Measurements from ENCODE around the gene ROR2.

ROR2 gene

DNA sequence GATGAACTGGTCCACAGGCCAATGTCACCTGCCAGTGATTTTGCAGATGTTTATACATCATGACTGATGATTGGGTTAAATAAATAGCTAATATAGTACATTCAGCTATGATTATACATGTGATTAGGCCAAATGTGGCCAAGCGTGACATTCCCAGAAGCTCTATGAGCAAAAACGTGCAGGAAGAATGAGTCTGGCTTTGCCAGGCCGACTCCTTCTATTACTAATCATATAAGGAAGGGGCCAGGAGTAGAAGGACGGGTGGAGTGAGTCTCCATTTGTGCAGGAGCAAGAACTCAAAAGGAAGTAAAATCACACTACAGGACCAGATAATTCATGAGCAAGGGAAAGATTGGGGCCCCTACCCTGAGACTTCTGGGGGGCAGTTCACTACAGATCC is 178.2 kb downstream of the ROR2 start:
- DNase-seq (ENCODE audit: low read depth) = no peak

GRCh38 chr9:91771027-91771426 is 179.0 kb downstream of the ROR2 start:
- DNase-seq (ENCODE audit: low read depth) = peak; percentile 66

DNA sequence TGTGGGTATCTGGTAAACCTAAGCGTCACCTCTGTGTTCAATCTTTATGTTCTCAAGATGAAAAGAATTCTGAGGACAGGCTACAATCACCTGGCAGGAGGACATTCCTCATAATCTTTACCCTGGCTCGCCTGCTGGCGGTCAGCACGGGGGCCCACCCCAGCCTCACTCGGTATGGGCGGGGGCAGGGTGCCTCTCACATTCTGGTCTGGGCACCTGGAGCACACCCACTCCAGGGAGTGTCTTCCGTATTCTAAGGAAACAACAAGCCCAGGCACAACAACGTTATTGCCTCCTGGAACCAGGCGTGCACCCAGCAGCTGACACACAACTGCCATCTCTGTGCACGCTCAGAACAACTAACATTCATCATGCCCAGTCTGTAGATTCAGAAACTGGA is 179.8 kb downstream of the ROR2 start:
- DNase-seq (ENCODE audit: low read depth) = no peak

- no peak for DNase-seq (ENCODE audit: low read depth)
These were observed 180.8 kb downstream of the ROR2 start for GRCh38 chr9:91768977-91769916.

DNA sequence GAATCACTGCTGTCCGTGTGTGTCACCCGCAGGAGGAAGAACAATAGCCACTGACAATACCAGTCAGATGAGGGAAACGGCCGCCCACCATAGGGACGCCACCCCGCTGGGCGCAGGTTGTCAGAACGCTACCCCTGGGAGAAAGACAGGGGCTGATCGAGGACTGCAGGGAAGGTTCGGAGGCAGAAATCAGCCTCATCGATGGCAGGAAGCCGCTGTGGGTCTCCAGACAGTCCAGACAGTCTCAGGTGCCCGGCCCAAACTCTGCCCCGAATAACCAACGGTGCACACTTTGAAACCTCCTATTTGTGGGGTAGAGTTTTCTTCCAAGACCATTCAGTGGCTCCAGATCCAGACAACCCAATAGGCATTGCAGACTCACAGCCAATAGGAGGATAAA is 181.5 kb downstream of the ROR2 start:
- no peak for DNase-seq (ENCODE audit: low read depth)

- DNase-seq (ENCODE audit: low read depth) = no peak
These were observed 183.5 kb downstream of the ROR2 start for GRCh38 chr9:91766315-91767069.

DNA sequence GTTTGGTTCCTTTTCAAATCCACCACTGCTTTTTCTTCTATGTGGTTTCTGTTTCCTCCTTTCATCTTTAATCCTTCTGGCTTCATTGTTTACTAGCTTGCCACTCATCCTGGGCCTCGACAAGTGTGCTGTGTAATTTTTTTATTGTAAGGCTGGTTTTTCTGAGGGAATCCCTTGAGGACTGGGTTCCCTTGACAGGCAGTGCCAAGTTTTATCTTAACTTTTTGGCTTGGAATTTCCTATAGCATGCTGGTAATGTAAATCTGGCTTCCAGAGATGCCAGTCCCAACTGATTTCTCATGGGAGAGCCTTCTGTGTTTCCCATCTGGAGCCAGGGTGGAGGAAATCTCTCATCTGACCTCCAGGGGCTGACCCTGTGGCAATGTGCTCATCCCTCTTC is 184.7 kb downstream of the ROR2 start:
- no peak for DNase-seq (ENCODE audit: low read depth)

DNA sequence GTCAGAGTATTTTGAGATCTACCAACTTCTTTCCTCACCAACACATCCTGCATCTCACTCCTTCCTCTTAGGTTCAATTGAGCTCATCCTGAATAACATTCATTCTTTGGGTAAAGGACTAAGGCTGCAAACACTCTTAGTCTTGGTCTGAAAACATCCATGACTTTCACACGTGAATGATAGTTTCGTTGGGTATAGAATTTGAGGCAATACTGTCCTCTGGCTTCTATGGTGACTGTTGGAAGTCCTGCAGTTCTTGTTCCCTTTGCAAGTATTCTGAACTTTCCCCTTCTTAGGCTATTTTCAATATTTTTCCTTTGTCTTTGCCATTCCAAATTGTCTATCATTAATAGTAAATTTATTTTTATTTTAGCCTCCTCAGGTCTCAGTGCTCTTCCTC is 185.4 kb downstream of the ROR2 start:
- DNase-seq (ENCODE audit: low read depth) = no peak

DNA sequence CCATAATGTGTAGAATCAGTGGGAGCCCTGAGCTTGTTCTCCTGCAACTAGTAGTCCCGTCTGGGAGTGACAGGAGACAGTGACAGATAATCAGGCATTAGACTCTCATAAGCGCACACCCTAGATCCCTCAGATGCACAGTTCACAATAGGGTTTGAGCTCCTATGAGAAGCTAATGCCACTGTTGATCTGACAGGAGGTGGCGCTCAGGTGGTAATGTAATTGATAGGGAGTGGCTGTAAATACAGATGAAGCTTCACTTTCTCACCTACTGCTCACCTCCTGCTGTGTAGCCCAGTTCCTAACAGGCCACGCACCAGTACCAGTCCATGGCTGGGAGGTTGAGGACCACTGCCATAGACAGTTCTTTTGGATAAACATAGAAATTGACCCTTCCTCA is 188.7 kb downstream of the ROR2 start:
- no peak for DNase-seq (ENCODE audit: low read depth)

DNA sequence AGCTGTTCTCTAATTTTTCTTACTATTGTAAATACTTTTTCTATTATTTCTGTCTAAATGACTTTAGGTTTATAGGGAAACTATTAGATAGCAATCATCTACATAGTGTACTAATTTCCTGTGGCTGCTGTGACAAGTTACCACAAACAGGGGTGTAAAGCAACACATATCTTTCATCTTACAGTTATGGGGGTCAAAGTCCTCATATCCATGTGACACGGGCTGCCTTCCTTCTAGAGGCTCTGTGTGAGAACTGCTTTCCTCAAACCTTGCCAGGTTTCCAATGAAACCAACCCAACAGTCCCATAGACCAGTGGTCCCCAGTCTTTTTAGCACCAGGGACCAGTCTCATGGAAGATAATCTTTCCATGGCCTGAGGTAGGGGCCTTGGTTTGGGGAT is 189.1 kb downstream of the ROR2 start:
- no peak for DNase-seq (ENCODE audit: low read depth)

GRCh38 chr9:91758491-91758981 is 191.5 kb downstream of the ROR2 start:
- DNase-seq (ENCODE audit: low read depth) = peak; percentile 54

DNA sequence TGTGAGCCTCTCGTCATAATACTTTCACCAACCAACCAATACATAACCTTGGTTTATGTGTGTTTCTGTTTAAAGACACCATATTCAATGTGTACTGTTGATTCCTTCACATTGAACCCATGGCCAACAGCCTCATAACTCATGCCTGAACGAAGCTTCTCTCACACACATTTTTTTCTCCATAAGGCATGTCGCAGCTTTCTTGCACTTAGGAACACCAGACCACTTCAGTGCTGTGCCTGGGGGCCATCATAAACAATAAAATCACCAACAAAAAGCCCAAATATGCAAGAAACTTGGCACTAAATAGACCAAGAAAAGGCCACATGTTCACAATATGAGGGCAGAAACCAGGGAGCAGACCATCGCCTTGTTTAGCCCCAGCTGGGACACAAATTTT is 192.2 kb downstream of the ROR2 start:
- no peak for DNase-seq (ENCODE audit: low read depth)

GRCh38 chr9:91756510-91756780 is 193.6 kb downstream of the ROR2 start:
- DNase-seq (ENCODE audit: low read depth) = no peak

DNA sequence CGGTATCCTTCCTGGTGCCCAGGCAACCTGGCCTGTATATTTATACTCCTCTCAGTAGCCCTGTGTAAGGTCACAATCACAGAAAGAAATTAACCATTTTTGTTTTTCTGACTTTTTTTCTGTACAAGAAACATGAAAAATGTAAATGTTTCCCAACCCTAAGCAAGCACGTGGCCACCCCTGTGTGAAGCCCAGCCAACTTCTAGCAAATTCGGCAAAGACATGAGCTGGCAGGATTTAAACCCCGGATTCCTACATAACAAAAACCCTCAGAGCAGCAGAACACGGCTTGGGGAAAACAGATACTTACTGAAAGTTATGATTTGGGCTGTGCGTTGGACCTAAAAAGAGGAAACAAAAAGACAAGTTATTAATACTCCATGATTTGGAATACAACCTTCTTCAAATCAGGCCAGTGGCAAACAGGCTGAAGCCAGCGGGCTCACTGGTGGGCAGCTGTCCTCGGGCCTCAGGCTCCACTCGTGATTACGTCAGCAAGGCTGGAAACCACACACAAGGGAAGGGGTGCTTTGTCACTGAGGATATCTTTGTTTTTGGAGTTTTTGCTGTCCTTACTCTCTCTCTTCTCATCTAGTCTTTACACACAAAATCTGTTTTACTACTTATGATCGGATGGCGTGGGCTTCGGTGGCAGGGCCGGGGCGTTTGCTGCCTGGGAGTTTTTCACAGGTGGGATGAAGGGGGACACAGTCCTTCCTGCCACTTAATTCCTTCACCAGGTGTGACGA is 194.1 kb downstream of the ROR2 start:
- no peak for DNase-seq (ENCODE audit: low read depth)

- no peak for DNase-seq (ENCODE audit: low read depth)
These were observed 196.3 kb downstream of the ROR2 start for GRCh38 chr9:91753711-91754110.

GRCh38 chr9:91751922-91752321 is 198.1 kb downstream of the ROR2 start:
- DNase-seq (ENCODE audit: low read depth) = no peak

DNA sequence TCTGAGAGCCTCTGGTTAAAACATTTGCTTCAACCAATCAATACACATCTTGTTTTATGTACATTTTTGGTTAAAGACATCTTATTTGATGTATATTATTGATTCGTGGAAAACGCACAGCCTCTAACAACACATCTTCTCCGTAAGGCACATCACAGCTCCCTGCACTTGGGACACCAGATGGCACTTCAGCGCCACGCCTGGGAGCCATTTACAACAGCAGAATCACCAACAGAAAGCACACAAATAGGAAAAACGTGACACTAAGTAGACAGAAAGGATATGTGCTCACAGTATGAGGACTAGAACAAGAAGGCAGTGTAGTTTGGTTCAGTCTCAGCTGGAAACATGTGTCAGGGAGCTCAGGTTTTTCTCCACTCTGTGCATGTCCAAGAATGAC is 199.7 kb downstream of the ROR2 start:
- DNase-seq (ENCODE audit: low read depth) = no peak

DNA sequence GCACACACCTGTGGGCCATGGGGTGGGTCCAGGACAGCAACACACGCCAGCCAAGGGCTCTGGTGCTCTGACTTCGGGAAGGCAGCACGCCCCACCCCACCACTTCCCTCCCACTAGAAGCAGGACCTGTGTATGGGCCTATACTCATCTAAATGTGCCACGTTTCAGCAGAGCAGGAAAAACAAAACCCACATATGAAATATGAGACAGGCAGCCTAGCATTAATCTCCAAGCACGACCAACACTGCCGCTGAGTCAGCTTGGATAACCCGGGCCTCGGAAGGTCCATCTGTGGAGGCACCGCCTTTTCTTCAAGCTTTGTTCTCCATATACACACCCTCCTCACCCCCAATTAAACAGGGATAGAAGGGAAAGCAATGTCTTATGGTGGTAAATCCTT is 203.1 kb downstream of the ROR2 start:
- no peak for DNase-seq (ENCODE audit: low read depth)

DNA sequence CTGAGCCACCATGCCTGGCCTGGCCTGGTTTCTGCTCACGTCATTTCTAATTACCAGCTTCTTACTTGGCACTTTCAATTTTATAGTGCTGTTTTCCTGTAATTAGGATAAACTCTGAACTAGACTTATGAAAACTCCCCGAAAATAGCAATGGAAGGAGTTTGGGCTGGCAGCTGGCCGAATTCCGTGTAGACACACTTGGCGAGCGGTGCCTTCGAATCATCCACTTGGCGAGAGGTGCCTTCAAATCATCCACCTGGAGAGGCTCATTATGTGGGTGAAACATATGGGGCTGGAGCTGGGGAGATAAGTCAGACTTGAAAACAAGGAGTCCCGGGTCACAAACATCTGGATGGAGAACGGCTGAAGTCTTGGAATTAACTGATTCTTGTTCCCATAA is 203.7 kb downstream of the ROR2 start:
- DNase-seq (ENCODE audit: low read depth) = no peak

- DNase-seq (ENCODE audit: low read depth) = no peak
These were observed 205.9 kb downstream of the ROR2 start for GRCh38 chr9:91744114-91744513.

GRCh38 chr9:91741522-91741921 is 208.5 kb downstream of the ROR2 start:
- peak; percentile 52 for DNase-seq (ENCODE audit: low read depth)

DNA sequence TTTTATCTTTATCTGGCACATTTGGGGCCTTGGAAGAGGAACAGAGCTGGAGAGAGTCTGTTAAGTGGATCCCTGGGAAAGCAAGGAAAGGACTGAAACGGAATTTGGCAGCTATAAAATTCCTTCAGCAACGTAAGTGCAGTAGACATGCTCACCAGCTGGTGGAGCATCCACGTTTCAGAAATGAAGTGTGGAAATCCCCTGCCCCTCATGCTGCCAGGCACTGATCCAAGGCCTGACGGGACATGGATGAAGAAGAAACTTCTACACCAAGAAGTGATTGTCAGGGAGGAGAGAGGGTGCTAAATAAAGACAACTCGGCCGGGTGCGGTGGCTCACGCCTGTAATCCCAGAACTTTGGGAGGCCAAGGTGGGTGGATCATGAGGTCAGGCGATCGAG is 209.3 kb downstream of the ROR2 start:
- peak; percentile 20 for DNase-seq (ENCODE audit: low read depth)
